Measurements from ENCODE around the gene GPR63. TPM values are rescaled to one million over a fixed set of nuclear protein-coding genes. Genes with fewer than 3 reads are reported as not detected.

GPR63 gene
- total and polyA plus RNA-seq, 4 donors = 0.03 to 0.14 (median 0.08) TPM; not detected in 1

DNA sequence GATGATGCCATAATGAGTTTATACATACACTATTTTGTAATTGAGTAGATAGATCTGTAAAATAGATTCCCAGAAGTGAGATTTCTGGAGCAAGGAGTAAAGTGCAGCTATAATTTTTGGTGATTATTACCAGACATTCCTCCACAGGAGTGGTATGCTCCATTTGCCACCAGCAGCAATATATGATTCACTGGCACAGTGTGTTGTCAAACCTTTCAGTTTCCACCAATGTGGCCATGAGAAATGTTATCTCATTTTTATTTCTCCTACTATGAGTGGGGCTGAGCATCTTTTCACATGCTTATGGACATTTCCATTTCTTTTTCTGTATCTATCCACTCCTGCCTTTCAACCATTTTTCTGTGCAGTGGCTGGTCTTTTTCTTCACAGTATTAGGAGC lies 70.5 kb downstream of the GPR63 start:
- Histone ChIP-seq H3K27ac (ENCODE audit: low read depth in 1 of 2, low read length in 2 of 2) (no peak overlapping the region), H3K4me3 (ENCODE audit: low read depth in 1 of 3, low read length in 3 of 3) (no peak overlapping the region), H3K9ac (ENCODE audit: low read depth in 1 of 2, low read length in 2 of 2) (no peak overlapping the region), H3K9me3 (ENCODE audit: control insufficient read depth in 4 of 4, low read length in 3 of 4) (peaks cover 0 to 1% (median 0%) of the 10 kb centered on the region in 4 donors), H3K36me3 (ENCODE audit: control insufficient read depth in 4 of 4, insufficient read depth in 3 of 4, low read depth in 1 of 4, low read length in 3 of 4) (no peaks in the 10 kb centered on the region), H3K4me1 (ENCODE audit: control insufficient read depth in 4 of 4, insufficient read depth in 4 of 4, low read length in 3 of 4) (no peaks in the 10 kb centered on the region), H3K27me3 (ENCODE audit: control insufficient read depth in 4 of 4, insufficient read depth in 4 of 4, low read length in 3 of 4) (peaks cover 0 to 5% (median 2%) of the 10 kb centered on the region in 4 donors)
- TF ChIP-seq FOXA1 (IDR thresholded peaks at IDR 0.05) (no peak), EGR1 (IDR thresholded peaks at IDR 0.05; ENCODE audit: low read depth in 2 of 2) (no peak), JUND (IDR thresholded peaks at IDR 0.05) (no peak), NR2F2 (IDR thresholded peaks at IDR 0.05) (no peak), ZBTB33 (IDR thresholded peaks at IDR 0.05) (no peak), RAD21 (IDR thresholded peaks at IDR 0.05) (no peak)
- TF ChIP-seq, protein P1, sequence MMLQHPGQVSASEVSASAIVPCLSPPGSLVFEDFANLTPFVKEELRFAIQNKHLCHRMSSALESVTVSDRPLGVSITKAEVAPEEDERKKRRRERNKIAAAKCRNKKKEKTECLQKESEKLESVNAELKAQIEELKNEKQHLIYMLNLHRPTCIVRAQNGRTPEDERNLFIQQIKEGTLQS (IDR thresholded peaks at IDR 0.05) = no peak
- TF ChIP-seq, protein P2, sequence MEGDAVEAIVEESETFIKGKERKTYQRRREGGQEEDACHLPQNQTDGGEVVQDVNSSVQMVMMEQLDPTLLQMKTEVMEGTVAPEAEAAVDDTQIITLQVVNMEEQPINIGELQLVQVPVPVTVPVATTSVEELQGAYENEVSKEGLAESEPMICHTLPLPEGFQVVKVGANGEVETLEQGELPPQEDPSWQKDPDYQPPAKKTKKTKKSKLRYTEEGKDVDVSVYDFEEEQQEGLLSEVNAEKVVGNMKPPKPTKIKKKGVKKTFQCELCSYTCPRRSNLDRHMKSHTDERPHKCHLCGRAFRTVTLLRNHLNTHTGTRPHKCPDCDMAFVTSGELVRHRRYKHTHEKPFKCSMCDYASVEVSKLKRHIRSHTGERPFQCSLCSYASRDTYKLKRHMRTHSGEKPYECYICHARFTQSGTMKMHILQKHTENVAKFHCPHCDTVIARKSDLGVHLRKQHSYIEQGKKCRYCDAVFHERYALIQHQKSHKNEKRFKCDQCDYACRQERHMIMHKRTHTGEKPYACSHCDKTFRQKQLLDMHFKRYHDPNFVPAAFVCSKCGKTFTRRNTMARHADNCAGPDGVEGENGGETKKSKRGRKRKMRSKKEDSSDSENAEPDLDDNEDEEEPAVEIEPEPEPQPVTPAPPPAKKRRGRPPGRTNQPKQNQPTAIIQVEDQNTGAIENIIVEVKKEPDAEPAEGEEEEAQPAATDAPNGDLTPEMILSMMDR (IDR thresholded peaks at IDR 0.05; ENCODE audit: low read depth, low read length, missing input control) = no peak
- DNase-seq (ENCODE audit: low spot score) = no peak

GRCh38 chr6:96762599-96762998 lies 74.7 kb downstream of the GPR63 start:
- no peaks in the 10 kb centered on the region for H3K9me3 ChIP-seq (ENCODE audit: control insufficient read depth in 4 of 4, low read length in 3 of 4)
- H3K27me3 ChIP-seq (ENCODE audit: control insufficient read depth in 4 of 4, insufficient read depth in 4 of 4, low read length in 3 of 4) = peaks cover 0 to 3% (median 0%) of the 10 kb centered on the region in 4 donors
- H3K4me1 ChIP-seq (ENCODE audit: control insufficient read depth in 4 of 4, insufficient read depth in 4 of 4, low read length in 3 of 4) = no peaks in the 10 kb centered on the region
- H3K27ac ChIP-seq (ENCODE audit: low read depth in 1 of 2, low read length in 2 of 2) = no peak overlapping the region
- no peak overlapping the region for H3K4me3 ChIP-seq (ENCODE audit: low read depth in 1 of 3, low read length in 3 of 3)
- DNase-seq (ENCODE audit: low spot score) = no peak
- H3K9ac ChIP-seq (ENCODE audit: low read depth in 1 of 2, low read length in 2 of 2) = no peak overlapping the region
- 75% methylated on average over 6 of the region's 6 CpGs for WGBS
- no peaks in the 10 kb centered on the region for H3K36me3 ChIP-seq (ENCODE audit: control insufficient read depth in 4 of 4, insufficient read depth in 3 of 4, low read depth in 1 of 4, low read length in 3 of 4)
- TF ChIP-seq TAF1 (conservative IDR thresholded peaks at IDR 0.05) (no peak), RXRA (IDR thresholded peaks at IDR 0.05) (no peak), ZBTB33 (IDR thresholded peaks at IDR 0.05) (no peak), JUND (IDR thresholded peaks at IDR 0.05) (no peak), GABPA (IDR thresholded peaks at IDR 0.05 in 1 of 2, conservative IDR thresholded peaks at IDR 0.05 in 1 of 2) (no peak), HNF4A (conservative IDR thresholded peaks at IDR 0.05) (no peak), FOXA1 (IDR thresholded peaks at IDR 0.05) (no peak), RAD21 (IDR thresholded peaks at IDR 0.05) (no peak), EGR1 (IDR thresholded peaks at IDR 0.05; ENCODE audit: low read depth in 2 of 2) (no peak), SP1 (IDR thresholded peaks at IDR 0.05) (no peak), NR2F2 (IDR thresholded peaks at IDR 0.05) (no peak), FOXA2 (IDR thresholded peaks at IDR 0.05) (no peak), HNF4G (IDR thresholded peaks at IDR 0.05) (no peak)
- TF ChIP-seq, protein P2 (IDR thresholded peaks at IDR 0.05; ENCODE audit: low read depth, low read length, missing input control) = no peak
- TF ChIP-seq, protein P3, sequence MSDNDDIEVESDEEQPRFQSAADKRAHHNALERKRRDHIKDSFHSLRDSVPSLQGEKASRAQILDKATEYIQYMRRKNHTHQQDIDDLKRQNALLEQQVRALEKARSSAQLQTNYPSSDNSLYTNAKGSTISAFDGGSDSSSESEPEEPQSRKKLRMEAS (IDR thresholded peaks at IDR 0.05) = no peak
- TF ChIP-seq, protein P1 (IDR thresholded peaks at IDR 0.05) = no peak
- TF ChIP-seq, protein P4, sequence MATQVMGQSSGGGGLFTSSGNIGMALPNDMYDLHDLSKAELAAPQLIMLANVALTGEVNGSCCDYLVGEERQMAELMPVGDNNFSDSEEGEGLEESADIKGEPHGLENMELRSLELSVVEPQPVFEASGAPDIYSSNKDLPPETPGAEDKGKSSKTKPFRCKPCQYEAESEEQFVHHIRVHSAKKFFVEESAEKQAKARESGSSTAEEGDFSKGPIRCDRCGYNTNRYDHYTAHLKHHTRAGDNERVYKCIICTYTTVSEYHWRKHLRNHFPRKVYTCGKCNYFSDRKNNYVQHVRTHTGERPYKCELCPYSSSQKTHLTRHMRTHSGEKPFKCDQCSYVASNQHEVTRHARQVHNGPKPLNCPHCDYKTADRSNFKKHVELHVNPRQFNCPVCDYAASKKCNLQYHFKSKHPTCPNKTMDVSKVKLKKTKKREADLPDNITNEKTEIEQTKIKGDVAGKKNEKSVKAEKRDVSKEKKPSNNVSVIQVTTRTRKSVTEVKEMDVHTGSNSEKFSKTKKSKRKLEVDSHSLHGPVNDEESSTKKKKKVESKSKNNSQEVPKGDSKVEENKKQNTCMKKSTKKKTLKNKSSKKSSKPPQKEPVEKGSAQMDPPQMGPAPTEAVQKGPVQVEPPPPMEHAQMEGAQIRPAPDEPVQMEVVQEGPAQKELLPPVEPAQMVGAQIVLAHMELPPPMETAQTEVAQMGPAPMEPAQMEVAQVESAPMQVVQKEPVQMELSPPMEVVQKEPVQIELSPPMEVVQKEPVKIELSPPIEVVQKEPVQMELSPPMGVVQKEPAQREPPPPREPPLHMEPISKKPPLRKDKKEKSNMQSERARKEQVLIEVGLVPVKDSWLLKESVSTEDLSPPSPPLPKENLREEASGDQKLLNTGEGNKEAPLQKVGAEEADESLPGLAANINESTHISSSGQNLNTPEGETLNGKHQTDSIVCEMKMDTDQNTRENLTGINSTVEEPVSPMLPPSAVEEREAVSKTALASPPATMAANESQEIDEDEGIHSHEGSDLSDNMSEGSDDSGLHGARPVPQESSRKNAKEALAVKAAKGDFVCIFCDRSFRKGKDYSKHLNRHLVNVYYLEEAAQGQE (IDR thresholded peaks at IDR 0.05) = no peak
